HG02610 (cell line): ENCODE measurements around the gene PRKCSH.
"Not testable (repeated sequence)": the region's sequence is repeated elsewhere in the genome, so short reads cannot be mapped to it uniquely, and the experiment has no call there.

Source experiments
- ATAC-seq: cut with Tn5 transposase; IDR thresholded peaks from one replicate; pipeline ENCODE4 v1.9.1; 2021; ENCODE audit warnings: mild to moderate bottlenecking, moderate library complexity; ENCODE audit not compliant: unreplicated experiment

Gene PRKCSH

DNA sequence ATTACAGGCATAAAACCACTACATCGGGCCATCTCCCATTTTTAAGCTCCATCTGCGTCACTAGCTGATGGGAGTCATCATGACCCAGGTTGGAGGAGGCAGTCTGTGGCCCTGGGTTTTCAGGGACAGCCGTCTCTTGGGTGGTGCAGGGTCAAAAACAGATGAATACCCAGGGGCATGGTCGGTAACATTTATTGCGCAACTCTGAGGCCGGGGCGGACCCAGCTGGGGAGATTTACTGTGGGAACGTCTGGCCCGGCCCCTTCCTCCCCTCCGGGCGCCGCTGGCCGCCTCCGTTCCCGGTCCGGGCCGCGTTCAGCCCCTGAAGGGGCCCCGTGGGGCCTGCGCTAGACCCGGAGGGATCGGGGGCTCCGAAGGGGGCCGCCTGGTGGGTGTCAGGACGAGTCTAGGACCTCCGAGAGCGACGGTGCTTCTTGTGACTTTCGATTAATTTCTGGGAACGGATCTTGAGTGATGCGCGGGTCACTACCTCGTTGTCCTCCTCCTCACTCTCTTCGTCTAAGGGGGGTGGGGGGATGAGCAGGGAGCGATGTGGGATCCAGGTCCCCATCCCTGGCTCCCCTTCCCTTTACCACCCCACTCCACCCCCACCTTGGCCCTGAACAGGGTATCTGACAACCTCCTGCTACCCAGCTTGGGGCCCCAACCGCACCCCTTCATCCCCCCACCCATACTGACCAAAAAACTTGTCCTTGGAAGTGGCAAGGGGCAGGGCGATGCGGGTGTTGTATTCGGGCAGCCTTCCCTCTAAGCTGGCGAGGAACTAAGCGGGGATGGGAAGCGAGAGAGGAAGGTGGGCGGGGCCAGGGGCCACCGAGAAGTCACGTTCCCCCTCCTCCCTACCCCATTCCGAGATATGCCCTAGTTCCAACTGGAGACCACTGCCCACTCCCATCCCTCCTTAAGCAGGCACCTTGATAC, 14.7 kb upstream of the PRKCSH start:
- no peak for ATAC-seq

DNA sequence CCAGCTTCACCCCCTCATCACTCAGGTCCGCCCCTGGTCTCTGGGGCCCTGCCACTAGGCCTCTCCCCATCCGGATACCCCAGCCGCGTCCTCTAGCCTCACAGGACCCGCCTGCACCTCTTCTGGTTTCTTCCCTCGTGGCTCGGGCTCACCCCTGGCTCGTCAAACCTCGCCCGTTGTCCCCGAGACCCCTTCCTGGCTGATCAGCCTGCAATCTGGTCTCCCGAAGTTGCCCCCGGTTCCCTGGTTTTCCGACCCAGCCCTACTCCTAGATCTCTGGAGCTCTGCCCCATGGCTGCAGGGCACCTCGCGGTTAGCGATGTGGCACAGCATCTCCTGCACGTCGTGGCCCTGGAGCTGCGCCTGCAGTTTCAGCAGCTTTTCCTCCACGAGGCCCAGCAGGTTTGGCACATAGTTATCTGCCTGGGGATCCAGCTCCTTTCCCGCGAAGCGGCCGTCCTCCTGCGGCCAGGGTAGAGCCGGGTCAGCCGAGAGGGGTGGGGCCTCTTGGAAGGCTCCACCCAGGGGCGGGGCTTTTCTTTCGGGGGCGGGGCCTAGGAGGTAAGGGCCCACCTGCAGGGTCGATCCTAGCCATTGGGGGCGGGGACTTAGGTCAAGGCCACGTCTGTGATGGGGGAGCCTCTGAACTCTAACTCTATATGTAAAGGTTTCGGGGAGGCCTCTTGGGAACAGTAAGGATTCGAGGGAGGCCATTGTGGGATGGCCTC, 13.9 kb upstream of the PRKCSH start:
- ATAC-seq = no peak

DNA sequence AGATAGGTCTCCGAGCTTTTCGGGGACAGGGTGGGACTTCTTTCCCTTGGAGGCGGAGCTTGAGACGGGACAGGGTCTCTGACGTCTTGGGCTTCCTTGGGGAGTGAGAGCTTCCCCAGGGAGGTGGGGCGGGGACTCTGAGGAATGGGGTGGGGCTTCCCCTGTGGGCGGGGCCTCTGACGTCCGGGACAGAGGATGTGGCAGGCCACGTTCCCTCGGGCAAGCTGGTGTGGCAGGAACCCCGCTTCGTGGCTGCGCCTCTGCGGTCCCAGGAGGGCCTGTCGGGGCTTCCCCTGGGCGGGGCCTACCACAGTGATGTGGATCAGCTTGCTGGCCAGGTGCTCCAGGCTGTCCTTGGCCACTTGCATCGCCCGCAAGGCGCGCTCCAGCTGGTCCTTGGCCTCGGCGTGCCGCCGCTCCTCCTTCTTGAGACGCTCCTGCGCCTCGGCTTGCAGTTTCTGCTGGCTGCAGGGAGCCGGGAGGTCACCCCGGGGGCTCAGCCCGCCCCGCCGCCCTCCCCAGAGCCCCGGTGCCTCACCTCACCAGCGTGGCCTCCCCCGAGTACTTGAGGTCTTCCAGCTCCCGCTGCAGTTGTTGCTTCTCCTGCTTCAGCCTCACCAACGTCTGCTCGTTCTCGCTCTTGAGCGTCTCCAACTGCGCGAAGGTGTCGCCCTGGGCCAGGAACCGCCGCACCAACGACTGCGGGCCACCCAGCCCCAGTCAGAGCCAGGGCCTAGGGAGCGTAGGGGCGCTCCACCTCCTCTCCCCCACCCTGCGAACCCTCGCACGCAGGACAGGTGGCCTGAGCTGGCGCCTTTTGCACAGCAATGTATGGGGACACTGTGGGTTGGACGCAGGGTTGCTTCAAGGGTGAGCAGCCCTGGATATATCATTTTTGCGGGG, 13.0 kb upstream of the PRKCSH start:
- ATAC-seq = peak; percentile 71

DNA sequence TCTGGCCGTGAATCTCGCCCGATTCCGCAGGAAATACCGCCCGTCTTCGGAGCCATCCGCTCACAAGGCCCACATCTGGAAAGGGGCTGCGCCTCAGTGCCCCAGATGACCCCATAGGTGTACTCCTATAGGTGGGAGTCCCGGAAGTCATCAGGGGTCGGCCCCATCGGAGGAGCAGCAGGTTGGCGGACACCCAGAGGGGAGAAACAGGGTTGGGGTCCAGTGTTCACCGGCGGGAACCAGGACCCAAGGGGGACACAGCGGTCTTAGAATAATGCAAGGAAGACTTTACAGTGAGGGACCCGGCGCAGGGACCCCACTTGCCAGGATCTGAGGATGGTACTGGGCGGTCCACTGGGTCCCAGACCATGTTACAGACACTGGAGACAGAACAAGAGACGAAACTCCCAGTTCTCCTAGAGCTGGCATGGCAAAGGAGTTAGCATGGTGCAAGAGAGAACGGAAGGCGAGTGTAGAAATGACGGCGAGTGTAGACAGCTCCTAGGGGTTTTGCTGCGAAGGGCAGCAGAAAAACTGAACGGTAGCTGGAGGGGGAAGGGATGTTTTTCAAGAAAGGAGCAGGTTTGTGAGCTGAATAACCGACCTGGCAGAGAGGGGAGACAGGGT, 12.2 kb upstream of the PRKCSH start:
- no peak for ATAC-seq

DNA sequence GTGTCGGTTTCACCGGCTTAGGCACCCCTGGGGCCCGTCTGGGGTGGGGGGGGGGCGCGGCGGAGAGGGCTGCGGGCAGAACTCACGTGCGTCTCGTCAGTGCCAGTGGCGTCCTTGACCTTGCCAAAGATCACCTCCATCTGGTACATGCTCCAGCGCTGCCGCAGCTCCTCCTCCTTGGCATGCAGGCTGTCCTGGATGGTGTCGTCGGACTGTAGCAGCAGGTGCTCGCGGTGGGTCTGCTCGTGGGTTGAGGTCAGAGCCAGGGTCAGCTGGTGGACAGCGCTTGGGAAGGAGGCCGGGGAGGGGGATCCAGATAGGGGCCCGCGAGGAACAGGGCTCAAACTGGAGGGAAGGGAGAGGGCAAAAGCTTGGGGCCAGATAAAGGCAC, 11.6 kb upstream of the PRKCSH start:
- ATAC-seq = no peak

DNA sequence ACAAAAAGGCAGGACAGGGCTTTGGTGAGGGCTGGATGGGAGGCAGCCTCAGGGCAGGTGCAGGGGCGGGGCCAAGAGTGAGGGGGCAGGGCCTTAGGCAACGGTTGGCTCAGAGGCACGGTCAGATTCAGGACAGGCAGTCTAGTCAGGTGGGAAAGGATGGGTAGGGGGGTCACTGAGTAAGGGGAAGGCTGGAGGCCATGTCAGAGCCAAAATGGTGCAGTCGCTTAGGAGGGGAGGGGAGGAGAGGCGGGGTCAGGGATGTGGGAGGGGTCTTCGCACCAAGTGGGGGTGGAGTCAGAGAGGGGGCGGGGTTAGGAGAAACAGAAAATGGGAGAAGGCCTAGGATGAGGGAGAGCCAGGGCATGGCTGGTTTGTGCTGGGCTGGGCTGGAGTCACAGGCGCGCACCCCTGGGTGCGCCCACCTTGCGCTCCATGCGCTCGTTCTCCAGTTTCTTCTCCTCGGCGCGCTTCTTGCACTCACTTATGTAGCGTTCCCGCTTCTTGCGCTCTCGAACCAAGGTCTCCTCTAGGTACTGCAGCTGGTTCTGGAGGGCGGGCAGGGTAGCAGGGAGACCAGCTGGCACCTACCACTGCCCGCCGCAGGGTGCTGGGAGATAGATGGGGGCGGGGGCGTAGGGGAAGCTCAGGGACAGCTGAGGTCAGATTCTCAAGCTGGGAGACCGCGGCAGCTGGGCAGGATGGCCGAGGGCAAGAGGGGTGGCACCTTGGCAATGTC, 9.5 kb upstream of the PRKCSH start:
- ATAC-seq = no peak

DNA sequence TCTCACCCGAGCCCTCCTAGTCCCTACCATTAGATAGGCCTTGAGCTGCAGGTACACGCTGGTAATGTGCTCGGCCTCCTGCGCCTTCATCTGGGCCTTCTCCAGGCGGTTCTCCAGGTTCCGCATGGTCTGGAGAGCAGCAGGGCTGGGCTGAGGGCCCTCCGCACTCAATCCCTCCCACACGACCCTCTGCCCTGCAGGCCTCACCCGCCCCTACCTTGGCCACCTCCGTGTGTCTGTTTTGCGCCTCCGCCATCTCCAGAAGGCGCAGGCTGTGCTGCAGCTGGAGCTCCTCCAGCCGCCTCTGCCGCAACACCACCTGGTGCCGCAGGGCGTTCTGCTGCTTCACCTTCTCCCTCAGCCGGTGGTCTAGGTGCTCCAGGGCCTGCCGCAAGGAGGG, 8.8 kb upstream of the PRKCSH start:
- no peak for ATAC-seq

DNA sequence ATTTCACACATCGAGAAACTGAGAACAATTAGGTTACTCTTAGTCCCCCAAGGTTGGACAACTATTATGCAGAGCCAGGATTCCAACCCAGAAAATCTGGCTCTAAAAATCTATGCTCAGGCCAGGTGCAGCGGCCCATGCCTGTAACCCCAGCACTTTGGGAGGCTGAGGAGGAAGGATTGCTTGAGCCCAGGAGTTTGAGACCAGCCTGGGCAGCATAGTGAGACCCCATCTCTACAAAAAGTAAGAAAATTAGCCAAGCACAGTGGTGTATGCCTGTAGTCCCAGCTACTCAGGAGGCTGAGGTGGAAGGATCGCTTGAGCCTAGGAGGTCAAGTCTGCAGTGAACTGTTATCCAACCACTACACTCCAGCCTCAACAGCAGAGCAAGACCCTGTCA, 1.9 kb upstream of the PRKCSH start:
- ATAC-seq = not testable (repeated sequence)

DNA sequence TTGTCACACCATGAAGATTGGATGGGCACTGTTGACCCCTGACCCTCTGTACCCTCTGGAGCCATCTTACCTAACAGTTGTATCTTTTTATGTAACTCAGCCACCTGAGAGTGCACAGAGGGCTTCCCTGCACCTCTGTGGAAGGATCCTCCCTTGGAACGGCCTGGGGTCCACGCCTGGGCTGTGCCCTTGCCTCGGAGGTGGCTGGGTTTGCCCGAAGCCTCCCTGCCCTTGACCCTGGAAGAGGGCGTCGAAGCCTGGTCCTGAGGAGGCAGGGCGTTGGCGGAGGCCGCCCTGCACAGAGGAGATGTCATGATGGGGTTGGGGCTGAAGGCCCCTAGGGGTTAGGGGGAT, 755 bp upstream of the PRKCSH start:
- ATAC-seq = no peak

DNA sequence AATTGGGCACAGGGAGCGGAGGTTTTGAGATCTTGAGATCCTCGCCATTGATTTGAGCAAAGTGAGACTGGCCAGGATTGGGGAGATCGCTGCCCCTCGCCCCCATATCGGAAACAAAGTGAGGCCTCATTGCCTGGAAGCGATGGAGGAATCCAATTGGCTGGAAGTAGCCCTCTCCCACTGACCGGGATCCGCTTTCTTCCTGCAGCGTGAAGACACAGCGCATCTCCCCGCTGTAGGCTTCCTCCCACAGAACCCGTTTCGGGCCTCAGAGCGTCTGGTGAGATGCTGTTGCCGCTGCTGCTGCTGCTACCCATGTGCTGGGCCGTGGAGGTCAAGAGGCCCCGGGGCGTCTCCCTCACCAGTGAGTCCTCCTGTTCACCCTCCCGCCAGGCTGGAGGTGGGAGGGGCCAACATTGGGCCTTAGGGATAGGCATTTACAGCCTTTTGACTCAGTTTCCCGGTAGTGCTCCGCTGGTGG, 438 bp downstream of the PRKCSH start:
- ATAC-seq = no peak

DNA sequence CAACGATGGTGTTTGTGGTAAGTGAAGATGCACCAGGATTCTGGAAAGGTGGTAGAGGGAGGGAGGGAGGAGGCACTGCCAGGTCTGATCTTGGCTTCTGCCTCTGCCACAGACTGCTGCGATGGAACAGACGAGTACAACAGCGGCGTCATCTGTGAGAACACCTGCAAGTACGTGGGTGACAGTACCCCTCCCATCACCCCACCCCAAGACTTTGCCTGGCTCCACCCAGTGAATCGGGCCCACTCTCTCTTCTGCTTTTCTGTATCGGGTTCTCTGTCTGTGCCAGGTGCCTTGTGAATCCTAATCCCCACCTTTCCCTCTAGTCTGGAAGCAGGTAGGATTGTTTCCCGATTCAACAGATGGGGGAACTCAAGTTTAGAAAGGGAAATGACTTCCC, 2.5 kb downstream of the PRKCSH start:
- no peak for ATAC-seq

DNA sequence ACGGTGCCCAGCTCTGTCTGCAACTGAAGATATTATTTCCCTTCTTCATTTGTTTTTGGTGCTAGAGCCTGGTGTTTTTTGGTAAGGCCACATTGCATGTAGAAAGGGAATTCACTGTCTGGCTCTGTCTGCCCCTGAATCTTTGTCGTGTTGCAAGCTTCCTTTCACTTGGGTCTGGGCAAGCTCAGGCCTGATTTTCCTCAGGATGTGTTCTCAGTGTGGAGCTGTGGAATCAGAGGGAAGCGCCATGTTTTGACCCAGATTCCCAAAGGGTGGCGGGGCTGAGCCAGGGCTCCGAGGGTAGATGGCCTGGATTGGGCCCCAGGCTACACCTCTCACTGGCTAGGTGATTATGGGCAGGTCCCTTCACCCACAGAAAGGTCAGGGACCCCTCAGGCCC, 8.6 kb downstream of the PRKCSH start:
- no peak for ATAC-seq

DNA sequence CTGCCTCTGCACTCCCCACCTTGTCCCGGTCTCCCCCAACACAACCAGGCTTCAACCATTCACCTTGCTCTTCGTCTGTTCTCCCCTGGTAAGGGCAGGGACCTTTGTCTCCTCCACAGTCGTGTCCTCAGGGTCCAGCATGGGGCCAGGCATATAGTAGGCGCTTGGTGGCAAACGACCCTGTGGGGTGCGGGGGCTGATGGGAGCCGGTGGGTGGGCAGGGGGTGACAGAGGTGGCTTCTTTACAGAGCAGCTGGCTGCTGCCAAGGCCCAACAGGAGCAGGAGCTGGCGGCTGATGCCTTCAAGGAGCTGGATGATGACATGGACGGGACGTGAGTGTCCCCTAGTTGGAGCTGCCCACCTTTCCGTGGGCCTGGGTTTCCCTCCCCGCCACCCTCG, 9.7 kb downstream of the PRKCSH start:
- ATAC-seq = no peak

DNA sequence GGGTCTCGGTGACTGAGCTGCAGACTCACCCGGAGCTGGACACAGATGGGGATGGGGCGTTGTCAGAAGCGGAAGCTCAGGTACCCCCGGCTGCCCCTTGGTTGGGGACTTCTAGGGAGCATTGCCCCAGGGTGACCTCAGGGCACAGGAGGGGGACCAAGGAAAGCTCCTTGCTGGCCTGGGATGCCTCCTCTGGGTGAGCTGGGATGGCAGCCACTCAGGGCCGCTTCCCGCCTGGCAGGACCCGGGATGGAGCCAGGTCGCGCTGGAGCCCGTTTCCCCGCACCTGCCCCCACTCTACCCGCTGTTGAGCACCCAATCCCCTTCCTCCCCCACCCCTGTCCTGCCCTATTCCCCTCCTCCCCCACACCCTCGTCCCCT, 10.8 kb downstream of the PRKCSH start:
- no peak for ATAC-seq

DNA sequence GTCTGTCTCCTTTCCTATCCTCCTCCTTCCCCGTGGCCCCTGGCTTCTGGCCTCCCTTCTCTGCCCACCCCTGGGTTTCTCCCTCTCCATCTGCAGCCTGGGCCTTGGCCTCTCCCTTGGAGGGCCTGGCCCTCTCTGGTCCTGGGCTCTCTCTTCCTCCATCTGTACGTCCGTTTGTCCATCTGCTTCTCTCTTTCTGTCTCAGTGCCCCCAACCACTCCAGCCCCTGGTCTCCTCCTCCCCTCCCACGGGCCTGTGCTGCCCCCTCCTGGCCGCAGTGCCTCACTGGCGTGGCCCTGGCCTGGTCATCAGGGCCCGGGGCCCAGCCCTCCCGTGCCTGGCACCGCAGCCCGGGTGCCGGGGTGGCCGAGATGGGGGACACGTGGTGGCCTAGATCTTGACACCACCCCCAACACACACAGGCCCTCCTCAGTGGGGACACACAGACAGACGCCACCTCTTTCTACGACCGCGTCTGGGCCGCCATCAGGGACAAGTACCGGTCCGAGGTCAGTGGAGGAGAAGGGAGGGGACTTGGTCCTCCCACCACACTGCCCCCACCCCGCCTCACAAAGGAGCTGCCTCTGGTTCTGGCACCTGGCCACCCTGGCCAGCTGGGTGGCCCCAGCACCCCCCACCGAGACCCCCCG, 11.3 kb downstream of the PRKCSH start:
- no peak for ATAC-seq

DNA sequence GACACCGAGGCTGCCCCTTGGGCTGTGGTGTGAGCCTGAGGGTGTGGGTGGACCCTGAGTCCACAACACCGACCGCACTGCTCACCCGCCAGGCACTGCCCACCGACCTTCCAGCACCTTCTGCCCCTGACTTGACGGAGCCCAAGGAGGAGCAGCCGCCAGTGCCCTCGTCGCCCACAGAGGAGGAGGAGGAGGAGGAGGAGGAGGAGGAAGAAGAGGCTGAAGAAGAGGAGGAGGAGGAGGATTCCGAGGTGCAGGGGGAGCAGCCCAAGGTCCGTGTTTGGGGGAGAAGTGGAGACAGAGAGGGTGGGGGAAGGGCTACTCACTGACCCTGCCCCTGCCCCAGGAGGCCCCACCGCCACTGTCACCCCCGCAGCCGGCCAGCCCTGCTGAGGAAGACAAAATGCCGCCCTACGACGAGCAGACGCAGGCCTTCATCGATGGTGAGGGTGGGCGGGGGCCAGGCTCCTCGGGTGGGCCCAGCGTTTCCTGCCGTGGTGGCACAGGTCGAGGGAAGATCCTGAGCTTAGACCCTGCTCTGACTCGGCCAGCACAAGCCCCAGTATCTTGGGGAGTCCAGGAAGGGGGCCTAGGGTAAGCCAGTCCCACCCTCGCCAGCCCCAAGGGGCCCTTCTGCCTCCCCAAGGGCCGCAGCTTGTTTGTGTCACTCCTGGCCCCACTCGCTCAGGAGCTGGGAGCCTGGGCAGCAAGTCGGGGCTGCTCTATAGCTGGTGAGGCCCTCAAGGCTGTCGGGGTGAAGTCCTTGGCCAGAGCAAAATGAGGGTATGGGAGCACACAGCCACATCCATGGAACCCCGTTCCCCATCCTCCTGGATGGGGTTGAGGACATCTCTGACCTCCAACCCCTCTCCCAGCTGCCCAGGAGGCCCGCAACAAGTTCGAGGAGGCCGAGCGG, 12.2 kb downstream of the PRKCSH start:
- no peak for ATAC-seq

DNA sequence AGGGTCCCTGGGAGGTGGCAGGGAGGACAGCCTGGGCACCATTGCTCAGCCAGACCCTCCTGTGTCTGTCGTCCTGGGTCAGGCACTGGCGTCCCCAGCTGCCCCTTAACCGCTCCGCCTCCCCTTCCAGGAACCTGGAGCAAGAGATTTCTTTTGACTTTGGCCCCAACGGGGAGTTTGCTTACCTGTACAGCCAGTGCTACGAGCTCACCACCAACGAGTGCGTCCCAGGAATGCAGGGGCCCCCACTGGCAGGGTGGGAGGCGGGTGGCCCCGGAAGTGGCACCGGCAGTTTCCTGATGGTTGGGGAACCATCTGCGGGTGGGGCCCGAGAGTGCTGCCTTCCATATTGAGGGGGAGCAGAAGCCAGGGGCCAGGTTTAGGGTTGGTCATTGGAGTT, 13.0 kb downstream of the PRKCSH start:
- no peak for ATAC-seq

DNA sequence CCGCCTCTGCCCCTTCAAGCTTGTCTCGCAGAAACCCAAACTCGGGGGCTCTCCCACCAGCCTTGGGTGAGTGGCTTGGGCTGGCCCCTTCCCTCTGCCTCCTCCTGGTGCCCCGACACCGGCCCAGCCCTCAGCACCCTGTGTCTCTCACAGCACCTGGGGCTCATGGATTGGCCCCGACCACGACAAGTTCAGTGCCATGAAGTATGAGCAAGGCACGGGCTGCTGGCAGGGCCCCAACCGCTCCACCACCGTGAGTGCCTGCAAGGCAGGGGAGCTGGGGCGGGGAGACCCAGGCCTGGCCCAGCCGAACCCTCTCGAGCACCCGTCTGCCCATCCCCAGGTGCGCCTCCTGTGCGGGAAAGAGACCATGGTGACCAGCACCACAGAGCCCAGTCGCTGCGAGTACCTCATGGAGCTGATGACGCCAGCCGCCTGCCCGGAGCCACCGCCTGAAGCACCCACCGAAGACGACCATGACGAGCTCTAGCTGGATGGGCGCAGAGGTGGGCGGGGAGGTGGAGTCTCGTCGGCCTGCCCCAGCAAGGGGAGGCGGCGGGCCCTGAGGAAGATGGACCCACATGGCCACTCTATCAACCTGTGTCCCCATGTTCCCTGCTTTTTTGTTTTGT, 13.6 kb downstream of the PRKCSH start:
- no peak for ATAC-seq
